Measurements from ENCODE around the gene MUC13.
A peak's percentile ranks its signal among the peaks of the same experiment; 100 is the strongest.

Gene MUC13

GRCh38 chr3:124884474-124885101, 50.0 kb downstream of the MUC13 start:
- H3K4me3 ChIP-seq (replicated peaks in 1 of 2; ENCODE audit: low read depth in 2 of 2, low read length in 2 of 2), result no peak overlapping the region
- no peak for DNase-seq (ENCODE audit: low read depth in 2 of 2)
- TF ChIP-seq CTCF (IDR thresholded peaks at IDR 0.05; ENCODE audit: low read depth, low read length), result no peak

GRCh38 chr3:124883766-124884473, 50.6 kb downstream of the MUC13 start:
- H3K4me3 ChIP-seq (replicated peaks in 1 of 2; ENCODE audit: low read depth in 2 of 2, low read length in 2 of 2), result no peak overlapping the region
- TF ChIP-seq CTCF (IDR thresholded peaks at IDR 0.05; ENCODE audit: low read depth, low read length), result no peak
- DNase-seq (ENCODE audit: low read depth in 2 of 2), result peak in 1 of 2 donors; percentile 60

- DNase-seq (ENCODE audit: low read depth in 2 of 2), result no peak
- no peak overlapping the region for H3K4me3 ChIP-seq (replicated peaks in 1 of 2; ENCODE audit: low read depth in 2 of 2, low read length in 2 of 2)
- TF ChIP-seq CTCF (IDR thresholded peaks at IDR 0.05; ENCODE audit: low read depth, low read length), result no peak
Measured at GRCh38 chr3:124882816-124883747, 51.5 kb downstream of the MUC13 start.

GRCh38 chr3:124881976-124882697, 52.4 kb downstream of the MUC13 start:
- TF ChIP-seq CTCF (IDR thresholded peaks at IDR 0.05; ENCODE audit: low read depth, low read length), result no peak
- no peak overlapping the region for H3K4me3 ChIP-seq (replicated peaks in 1 of 2; ENCODE audit: low read depth in 2 of 2, low read length in 2 of 2)

GRCh38 chr3:124879337-124879680, 55.2 kb downstream of the MUC13 start:
- no peak for TF ChIP-seq CTCF (IDR thresholded peaks at IDR 0.05; ENCODE audit: low read depth, low read length)
- DNase-seq (ENCODE audit: low read depth in 2 of 2), result peak in 1 of 2 donors; percentile 36
- no peak overlapping the region for H3K4me3 ChIP-seq (replicated peaks in 1 of 2; ENCODE audit: low read depth in 2 of 2, low read length in 2 of 2)

More at GRCh38 chr3:124881976-124882697, 52.4 kb downstream of the MUC13 start:
- peak in 1 of 2 donors; percentile 35 for DNase-seq (ENCODE audit: low read depth in 2 of 2)
